Frontal cortex (tissue), 4 donors: ENCODE data around the gene APBB2. TPM values are rescaled to one million over a fixed set of nuclear protein-coding genes. Genes with fewer than 3 reads are reported as not detected.

ENCODE experiments used
- DNase-seq, 2 donors: peaks; one replicate each; pipeline ENCODE4 v3.0.0; 2012; ENCODE audit warnings: low spot score in 2 of 2
- FAIRE-seq: peaks from 2 replicates; lab custom pipeline; 2012; peaks lifted over from hg19 to GRCh38; lab: Jason Lieb, UNC
- total RNA-seq: library from RNA; depleted of rRNA; stranded (reverse); fragments of >200 nt; gene quantifications from one replicate; pipeline ENCODE4 v1.2.3, GENCODE V29; 2014
- donor health status: control.
- donor health status: control.
- donor health status: control.

APBB2 gene
- total RNA-seq, 1 donor from 2014 or later: 68.1 TPM

GRCh38 chr4:41143311-41144039 is 70.9 kb downstream of the APBB2 start:
- no peak for DNase-seq
- no peak for FAIRE-seq

- no peak for FAIRE-seq
- no peak for DNase-seq
Observed at GRCh38 chr4:41142376-41143310, 71.7 kb downstream of the APBB2 start.

GRCh38 chr4:41141900-41142299 is 72.4 kb downstream of the APBB2 start:
- FAIRE-seq (no peak), DNase-seq (no peak)

- FAIRE-seq (no peak), DNase-seq (no peak)
Observed at GRCh38 chr4:41140410-41140809, 73.9 kb downstream of the APBB2 start.

- FAIRE-seq (no peak), DNase-seq (no peak)
Observed at GRCh38 chr4:41137879-41138278, 76.5 kb downstream of the APBB2 start.

- DNase-seq (no peak), FAIRE-seq (no peak)
Observed at GRCh38 chr4:41136456-41136855, 77.9 kb downstream of the APBB2 start.

GRCh38 chr4:41135801-41136200 is 78.5 kb downstream of the APBB2 start:
- no peak for DNase-seq
- FAIRE-seq: no peak

GRCh38 chr4:41134581-41134980 is 79.8 kb downstream of the APBB2 start:
- no peak for DNase-seq
- no peak for FAIRE-seq

- FAIRE-seq: no peak
- no peak for DNase-seq
Observed at GRCh38 chr4:41133454-41134018, 80.8 kb downstream of the APBB2 start.

- FAIRE-seq (no peak), DNase-seq (no peak)
Observed at GRCh38 chr4:41132055-41132683, 82.2 kb downstream of the APBB2 start.

GRCh38 chr4:41129936-41130440 is 84.4 kb downstream of the APBB2 start:
- FAIRE-seq: no peak
- no peak for DNase-seq

- FAIRE-seq (no peak), DNase-seq (no peak)
Observed at GRCh38 chr4:41129128-41129754, 85.1 kb downstream of the APBB2 start.

GRCh38 chr4:41125558-41126311 is 88.6 kb downstream of the APBB2 start:
- no peak for DNase-seq
- FAIRE-seq: no peak

- no peak for FAIRE-seq
- no peak for DNase-seq
Observed at GRCh38 chr4:41124916-41125548, 89.3 kb downstream of the APBB2 start.

- no peak for FAIRE-seq
- DNase-seq: no peak
Observed at GRCh38 chr4:41122775-41123174, 91.6 kb downstream of the APBB2 start.

- FAIRE-seq: no peak
Observed at GRCh38 chr4:41122309-41122708, 92.0 kb downstream of the APBB2 start.

GRCh38 chr4:41121906-41122305 is 92.4 kb downstream of the APBB2 start:
- FAIRE-seq: no peak
- DNase-seq: no peak

More at GRCh38 chr4:41122309-41122708, 92.0 kb downstream of the APBB2 start:
- no peak for DNase-seq
